ENCODE data around the gene ELAVL2.

GRCh38 chr9:23723672-23724071, 102.4 kb downstream of the ELAVL2 start:
- no peak for TF ChIP-seq CTCF (conservative IDR thresholded peaks at IDR 0.05; ENCODE audit: low read depth, low read length)
- TF ChIP-seq EZH2phosphoT487 (IDR thresholded peaks at IDR 0.05; ENCODE audit: borderline replicate concordance, low read length) = no peak
- TF ChIP-seq EZH2 (IDR thresholded peaks at IDR 0.05; ENCODE audit: low read length, unreplicated experiment) = no peak

All from PC-3 (cell line).